SW 1271 (cell line): ENCODE results near the gene MATN1.
A peak's percentile ranks its signal among the peaks of the same experiment; 100 is the strongest.

Experiments used
- DNase-seq, 2 experiments: peaks; one replicate each; lab custom pipeline; 2025; lab: John Stamatoyannopoulos, UW

MATN1 gene

DNA sequence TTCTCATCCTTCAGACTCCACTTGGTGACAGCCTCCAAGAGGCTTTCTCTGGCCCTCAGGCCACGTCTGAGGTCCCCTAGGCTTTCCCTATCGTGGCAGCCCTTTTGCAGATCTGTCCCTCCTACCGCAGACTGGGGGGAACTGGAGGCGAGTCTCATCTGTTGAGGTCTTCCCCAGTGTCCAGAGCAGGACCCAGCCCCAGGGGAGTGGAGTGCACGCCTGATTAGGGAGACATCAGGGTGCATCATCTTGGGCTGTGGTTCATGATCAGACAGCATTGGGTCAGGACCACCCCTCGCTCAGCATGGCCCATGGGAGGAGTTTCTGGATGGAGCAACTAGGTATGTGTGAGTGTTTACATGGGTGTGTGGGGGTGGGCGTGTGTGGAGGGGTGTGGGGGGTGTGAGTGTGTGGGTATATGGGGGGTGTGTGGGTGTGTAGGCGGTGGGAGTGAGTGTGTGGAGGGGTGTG is 8.5 kb upstream of the MATN1 start:
- no peak for DNase-seq

DNA sequence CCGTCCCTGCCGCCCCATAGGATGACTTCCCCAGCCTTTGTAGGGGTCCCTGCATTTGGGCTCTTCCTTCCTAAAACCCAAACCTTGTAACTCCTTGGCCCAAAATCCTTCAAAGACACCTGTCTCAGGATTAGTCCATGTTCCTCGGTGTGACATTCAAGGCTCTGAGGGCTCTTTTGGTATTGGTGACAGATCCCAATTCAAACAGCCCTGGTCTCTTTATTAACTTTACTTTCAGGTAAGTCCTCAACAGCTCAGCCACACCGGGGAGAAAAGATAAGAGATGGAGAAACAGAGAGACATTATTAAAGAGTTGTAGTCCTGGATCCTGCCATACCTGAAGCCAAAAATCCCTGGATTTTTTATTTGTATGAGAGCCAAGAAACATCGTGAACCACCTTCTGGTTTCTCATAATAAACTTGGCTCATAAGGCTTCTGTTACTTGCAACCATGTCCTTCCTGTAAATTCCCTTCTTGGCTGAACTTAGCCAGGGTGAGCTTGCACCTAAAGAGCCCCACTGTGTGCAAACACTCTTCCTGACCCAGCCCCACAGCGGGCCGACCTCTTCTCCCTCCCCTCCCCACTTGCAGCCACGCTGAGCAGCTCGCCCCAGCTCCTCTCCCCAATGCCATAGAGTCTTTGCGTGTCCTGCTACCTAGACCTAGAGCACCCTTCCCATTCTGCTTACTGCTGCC is 7.9 kb upstream of the MATN1 start:
- no peak for DNase-seq

DNA sequence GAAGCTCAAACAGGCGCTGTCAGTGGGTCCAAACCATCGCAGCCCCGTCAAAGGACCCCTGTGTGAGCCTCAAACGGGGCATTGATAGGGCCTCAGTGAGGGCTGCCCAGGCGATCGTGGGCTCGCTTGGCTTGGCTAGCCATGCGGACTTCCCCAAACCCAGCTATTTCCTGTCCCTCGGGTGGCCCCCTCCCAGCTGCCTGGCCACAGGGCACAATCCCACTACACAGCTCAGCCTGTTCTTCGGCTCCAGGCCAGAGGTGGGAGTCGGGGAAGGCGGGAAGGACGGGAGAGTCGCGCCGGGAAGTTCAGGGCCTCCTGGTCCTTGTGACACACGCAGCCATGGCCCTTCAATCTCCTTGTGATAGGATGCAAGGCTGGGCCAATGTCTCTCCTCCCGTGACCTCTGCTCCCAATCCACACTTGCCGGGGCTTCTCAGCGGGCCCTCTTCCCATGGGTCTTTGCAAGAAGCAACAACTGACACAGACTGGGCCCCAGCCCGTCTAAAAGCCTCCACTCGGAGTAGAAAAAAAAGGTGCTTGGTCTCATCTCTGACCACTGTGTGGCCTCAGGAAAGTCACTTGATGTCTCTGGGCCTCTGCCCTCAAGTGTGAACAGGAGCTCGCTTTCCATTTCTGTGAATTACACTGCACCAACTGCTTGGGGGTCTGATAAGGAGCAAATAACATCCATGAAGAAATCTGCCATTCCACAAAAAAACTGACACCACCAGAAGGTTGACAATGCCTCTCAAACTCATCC is 7.1 kb upstream of the MATN1 start:
- DNase-seq: no peak

DNA sequence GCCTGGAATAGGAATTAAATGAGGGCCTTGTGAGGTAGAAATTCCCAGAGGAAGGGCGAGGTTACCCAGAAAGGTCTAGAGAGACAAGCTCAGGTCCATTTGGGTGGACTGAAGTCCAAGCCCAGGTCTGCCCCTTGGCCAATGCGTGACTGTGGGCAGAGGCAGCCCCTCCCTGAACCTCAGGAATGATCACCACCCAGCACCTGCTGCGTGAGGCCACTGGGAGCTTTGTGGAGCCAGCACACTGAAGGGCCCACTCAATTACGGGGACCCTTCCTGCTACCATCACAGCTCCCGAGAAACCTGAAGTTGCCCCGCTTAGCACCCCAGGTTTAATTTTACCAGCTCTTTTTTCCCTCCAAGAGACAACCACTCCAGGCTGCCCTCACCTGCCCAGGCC is 6.5 kb upstream of the MATN1 start:
- DNase-seq: no peak

DNA sequence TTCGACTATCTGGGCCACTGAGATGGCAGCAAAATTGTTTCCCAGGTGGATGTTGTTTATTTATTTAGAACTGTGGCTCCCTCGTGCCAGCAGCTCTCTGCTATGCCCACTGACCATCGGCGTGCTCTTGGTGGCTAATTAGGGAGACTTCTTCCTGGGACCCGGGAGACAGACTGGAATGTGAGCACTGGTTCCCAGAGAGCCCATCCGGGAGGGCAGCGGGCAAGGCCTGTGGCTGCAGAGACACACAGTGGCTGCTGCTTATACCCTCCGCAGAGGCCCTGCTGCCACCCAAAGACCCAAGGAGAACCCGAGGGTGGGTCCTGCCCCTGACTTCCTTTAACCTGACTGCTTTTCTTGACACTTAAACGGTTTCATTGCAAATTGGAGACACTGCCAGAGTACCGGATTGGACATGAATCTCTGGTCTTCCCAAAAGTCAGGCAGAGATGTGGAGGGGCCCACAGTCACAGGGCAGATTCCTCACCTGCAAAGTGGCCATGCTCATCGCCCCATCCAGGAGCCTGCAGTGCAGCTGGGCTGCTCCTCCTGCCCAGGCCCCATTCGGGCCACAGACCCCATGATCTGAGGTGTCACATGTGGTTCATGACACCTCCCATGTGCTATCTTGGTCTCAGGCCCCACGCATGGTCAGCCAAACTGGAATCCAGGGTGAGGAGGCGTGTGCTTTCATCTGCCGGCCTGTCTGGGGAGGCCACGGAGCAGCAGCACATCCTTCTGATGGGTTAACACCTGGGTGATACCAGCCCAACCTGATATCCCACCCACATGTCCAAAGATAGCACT is 5.7 kb upstream of the MATN1 start:
- DNase-seq: no peak

DNA sequence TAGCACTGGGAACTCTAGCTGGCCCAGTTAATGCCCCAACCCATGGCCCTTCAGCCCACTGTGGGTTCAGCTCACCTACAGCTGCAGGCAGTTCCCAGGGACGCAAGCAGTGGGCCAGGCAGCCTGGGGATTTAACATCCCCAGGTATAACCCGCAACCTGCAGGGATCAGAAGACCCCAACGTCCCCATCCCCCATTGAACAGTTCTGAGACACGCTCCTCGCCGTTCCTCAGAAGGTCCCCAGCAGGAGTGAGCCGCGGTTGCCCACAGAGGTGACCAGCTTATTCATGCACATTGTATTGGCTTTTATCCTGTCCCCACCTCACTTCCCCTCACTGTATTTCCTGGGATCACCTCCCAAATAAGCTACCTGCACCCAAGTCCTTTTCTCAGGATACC is 5.0 kb upstream of the MATN1 start:
- DNase-seq: no peak

DNA sequence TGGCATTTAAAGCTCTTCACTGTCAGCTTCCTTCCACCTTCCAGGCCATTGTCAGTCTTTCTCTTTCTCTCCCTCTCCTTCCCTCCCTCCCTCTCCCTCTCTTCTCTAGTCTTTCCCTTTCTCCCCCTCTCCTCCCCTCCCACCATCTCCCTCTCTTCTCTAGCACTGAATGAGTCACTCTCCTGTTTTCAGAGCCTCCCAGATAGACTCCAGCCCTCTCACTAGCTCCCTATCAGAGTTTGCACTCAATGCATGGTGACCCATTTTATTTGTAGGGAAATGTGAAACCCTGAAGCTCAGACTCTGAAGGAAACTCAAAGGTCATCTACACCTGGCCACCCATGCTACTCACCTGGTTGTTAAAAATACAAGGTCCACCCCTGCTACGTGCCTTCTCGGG is 4.4 kb upstream of the MATN1 start:
- peak in 1 of 2 experiments; percentile 11 for DNase-seq

DNA sequence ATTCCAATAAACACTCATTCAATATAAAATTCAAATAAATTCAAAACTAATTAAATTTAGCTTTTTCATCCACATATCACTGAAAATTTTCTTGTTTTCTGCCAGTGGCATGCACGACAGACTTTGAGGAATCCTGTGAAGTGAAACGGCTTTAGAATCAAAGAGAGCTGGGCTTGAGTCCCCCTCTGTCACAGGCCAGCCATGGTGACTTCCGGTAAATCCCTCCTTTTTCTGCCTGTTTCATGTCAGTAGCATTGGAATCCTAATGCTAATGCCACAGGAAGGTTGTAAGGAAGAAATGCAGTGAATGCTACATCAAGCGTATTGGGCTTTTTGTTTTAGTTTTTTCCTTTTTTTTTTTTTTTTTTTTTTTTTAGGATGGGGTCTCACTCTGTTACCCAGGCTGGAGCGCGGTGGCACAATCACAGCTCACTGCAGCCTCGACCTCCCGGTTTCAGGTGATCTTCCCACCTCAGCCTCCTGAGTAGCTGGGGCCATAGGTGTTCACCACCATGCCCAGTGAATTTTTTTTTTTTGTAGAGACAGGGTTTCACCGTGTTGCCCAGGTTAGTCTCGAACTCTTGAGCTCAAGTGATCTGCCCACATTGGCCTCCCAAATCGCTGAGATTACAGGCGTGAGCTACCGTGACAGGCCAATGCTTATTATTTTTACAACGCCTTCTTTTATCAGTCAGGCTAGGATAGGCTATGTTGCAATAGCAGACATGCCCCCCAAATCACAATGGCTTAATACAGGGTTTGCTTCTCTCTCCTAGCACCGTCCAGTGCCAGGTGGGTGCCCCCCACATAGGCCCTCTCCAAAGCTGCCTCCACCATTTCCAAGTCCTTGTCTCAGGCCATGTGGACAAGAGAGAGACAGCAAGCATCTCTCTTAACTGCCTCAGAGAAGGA is 3.6 kb upstream of the MATN1 start:
- DNase-seq: no peak

DNA sequence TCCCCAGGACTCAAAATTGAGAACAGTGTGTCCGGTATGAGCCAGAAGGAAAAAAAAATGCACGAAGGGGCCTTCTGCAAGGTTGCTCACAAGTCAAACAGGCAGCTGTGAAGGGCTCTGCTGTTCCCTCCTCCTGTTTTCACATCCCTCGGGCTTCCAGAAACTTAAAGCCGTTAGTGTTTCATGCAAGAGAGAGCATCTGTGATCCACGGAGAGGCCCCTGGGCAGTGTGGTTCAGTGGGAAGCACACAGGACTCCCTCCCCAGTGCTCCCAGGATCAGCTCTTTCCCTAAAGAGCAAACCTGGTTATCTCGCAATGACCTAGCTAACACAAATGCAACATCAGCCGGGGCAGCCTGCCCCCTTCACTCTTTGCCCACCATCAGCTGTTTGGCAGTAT is 2.9 kb upstream of the MATN1 start:
- no peak for DNase-seq

DNA sequence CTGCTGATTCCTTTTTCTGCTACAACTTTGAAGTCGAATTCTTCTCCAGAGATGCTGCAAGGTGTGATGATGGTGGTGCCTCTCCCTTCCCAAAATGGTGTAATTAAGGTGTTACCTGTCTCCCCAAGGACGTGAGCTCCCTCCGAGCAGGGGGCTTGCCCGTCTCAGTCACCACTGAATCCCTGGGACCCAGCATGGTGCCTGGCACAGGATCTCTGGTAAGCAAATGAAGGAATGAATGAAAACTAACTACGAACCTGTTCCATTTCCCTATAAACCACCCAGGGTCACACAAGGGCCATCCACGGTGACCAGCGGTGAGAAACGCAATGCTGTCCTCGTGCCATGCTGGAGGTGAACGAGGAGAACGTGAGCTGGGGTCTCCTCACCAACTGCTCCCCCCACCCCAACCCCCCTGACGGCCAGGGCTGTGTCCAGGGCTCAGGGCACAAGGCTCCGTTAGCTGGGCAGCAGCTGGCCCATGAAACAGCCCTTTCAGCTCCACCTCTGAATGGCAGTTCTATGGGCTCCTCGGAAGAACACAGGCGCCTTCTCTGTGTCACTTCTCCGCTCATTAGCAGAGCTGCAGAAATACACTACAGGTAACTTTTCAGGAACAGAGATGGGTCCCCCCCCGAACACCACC is 2.2 kb upstream of the MATN1 start:
- no peak for DNase-seq

DNA sequence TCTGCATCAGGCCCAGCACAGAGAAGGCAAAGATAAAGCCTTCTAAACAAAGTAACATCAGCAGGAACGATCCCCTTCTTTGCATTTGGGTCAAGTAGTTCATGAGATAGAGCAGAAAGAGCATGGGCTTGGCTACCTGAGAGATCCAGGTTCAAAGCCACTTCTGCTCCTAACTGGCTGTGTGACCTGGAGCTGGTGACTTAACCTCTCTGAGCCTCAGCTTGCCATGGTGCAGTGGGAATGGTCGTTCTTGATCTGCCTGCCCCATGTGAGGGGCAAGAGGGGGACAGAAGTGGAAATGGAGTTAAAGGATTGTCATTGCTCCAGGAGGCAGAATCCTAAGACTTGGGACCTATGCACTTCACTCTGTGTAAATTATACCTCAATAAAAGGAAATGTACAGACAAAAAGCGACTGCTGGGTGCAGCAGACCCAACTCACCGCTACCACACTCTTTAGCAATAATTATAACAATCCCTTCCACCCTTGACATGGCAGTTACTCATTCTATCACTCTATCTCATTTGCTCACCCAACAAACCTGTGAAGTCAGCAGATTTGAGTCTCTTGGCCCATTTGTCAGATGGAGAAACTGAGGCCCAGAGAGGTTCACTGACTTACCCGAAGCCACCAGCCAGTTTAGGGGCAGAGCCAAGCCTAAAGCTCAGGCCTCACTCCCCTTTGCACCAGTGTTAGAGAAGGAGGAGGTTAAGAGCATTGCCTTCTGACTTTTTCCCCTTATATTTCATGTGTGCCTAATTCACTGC is 1.5 kb upstream of the MATN1 start:
- DNase-seq: no peak

DNA sequence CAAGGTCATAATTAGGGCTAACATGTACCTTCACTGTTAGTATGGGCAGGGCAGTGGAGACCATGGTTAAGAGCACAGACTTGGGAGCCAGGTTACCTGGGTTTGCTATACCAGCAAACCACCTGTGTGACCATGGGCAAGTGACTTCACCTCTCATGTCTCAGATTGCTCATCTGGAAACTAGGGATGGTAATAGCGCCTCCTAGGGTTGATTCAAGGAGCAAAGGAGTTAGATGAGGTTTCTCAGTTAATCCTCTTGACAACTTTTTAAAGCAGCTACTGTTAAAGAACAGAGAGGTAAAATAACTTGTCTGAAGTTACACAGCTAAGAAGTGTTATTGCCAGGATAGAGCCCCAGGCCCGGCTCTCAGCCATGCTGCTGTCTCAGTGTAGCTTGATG is 790 bp upstream of the MATN1 start:
- no peak for DNase-seq

DNA sequence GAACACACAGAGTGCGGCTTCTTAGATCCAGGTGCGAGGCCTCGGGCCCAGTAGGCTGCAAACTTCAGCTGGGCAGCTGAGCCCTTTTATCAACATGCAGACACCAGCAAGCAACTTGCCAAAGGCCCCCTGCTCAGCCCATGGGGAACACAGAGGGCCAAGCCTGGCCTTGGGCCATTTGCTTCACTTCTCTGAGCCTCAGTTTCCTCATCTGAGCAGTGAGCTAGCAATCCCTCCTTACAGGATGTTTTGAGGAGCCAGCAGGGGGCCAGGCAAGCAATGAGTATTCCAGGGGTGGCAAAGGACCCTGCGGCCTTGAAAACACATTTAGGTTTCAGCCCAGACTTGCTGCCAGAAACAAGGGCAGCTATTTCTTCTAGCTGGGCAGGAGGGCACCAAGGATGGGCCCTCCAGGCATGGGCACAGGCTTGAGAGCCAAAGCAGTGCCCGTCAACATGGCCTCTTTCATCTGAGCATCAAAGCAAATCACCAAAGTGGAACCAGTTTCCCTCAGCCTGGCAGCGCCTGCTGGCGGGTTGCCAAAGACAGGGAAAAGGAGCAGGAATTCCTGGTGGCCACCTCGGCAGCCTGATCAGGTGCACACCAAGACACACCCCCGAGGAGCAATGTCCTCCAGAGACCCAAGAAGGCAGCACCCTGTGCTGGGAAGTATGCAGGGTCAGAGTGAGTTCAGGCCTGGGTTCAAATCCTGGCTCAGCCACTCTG is 1.4 kb downstream of the MATN1 start:
- no peak for DNase-seq

DNA sequence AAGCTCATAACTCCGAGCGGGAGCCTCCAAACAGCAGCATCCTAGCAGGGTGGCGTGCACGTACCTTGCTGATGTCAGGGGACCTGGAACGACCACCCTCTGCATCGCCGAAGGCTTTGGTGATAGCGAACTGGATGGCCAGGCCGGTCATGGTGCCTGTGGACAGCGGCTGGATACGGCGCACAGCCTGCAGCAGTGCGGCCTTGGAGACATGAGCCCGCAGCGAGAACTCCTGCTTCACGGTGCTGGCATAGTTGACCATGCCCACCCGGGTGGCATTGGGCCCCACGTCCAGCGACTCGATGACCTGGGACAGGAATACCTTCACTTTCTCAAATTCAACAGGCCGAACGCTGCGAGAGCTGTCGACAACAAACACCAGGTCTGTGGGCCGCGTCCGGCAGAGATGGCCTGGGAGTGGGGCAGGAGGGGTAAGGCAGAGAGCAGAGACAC is 2.0 kb downstream of the MATN1 start:
- no peak for DNase-seq

DNA sequence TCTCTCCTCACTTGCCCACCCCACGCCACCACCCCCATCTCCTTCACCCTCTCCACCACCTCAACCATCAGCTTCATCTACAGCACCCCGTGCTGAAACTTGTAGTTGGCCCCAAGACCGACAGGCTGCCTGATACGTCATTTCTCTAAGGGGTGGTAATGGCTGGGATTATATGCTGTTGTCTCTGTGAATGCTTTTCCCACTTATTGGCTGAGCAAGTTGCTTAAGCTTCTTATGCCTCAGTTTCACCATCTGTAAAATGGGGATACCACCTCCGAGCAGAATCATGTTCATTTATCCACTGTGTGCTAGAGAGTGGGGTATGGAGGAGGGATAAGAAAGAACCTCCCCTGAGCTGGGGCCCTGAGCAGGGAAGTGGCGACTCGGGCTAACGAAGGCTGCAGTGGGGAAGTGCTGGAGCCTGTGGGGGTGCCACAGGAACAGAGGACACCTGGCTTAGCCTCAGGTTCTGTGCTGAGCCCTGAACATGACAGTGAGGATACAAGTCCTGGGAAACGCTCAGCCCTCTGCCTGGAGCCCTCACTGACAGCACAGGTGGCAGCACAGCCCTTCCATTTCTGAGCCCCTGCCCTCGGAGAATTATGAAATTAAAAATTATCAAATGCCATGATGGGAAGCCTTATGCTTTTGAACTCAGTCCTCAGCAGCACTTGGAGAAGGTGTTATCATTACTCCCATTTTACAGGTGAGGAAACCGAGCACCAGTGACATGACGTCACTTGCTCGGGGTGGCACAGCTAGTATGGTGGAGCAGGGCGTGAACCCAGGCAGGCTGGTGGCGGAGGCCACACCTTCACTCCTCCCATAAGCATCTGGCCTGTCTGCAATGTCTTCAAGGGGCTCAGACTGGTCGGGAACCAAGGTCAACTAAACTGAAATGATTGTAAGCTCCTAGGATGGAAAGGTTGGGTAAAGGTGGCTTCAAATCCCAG is 2.8 kb downstream of the MATN1 start:
- DNase-seq: no peak

DNA sequence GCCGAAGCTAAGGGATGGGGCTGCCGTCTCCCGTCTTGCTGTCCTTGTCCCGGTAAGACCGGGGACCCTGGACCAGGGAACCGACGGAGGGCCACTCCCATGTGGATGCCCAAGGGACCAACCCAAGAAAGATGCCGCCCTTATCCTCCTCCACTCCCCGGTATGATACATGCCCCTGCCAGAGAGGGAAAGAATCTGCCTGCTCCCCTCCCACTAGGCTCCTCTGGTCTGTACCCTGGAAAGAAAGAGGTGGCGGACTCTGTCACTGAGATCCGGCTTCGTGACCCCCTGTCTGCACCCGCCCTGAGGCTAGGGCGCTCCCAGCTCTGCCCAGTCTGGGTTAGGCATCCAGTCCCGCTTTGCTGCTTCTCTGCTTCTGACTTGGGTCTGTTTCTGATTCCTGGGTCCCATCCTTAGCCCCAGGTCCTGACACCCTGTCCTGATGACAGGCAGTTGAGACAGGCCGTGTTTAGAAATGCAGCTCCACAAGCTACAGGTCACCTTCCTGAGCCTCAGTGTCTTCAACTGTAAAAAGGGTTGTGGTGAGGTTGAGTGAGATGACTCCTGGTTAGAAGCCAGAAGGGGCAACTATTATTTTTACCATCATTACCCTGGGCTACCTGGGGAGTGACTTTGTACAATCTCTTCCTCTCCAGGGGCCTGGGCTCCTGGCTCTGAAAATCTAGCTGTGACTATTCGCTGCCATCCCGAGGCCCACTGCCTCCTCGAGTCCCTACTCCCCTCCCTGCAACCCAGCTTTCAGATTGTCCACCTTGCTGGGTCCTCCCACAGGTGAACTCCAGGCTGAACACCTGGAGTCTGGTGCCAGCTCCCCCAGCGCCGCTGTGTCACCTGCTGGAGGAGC is 3.7 kb downstream of the MATN1 start:
- DNase-seq: no peak

DNA sequence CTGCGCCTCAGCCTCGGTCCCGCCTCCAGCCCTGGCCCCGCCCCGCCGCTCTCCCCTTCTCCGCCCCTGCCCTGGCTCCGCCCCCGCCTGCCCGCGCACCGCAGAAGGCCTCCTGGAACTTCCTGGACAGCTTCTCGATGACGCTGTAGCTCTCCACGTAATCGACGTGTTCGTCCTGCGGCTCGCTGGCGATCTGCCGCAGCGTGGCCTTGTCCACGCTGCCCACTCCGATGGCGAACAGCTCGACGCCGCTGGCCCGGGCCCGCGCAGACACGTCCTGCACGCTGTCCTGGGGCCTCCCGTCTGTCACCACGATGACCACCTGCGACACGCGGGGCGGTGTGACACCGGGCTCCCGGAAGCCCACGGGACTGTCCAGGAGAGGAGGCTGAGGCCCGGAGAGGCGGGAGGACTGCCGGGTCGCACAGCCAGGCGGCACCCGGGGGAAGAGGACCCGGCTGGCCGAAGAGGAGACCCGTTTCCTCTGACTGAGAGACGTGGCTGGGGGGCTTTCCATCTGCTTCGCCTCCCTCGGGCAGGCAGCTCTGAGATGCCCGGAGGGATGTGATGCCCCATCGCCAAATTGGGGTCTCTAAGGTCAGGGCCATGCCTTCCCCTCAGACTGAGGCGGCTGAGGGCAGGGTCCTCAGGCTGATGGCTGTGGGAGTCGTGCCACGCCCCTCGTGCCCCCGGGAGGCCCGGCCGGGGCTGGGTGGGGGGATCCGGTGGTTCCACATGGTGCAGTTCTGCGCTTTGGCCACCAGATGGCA is 4.6 kb downstream of the MATN1 start:
- DNase-seq: peak; percentile 86 to 96
